GM23248 (cell line): Measurements from ENCODE around the gene NMUR1. TPM values are rescaled to one million over a fixed set of nuclear protein-coding genes. Genes with fewer than 3 reads are reported as not detected.

Source experiments
- DNase-seq: peaks from one replicate; pipeline ENCODE4 v3.0.0-alpha.2; 2015
- H2AFZ ChIP-seq: fragments of 200-600 bp; sonication (generic); 2 replicates; pipeline ENCODE4 v1.6.1; 2016; ENCODE audit warnings: antibody characterized with exemption
- H3F3A ChIP-seq: fragments of 200-600 bp; sonication (generic); 2 replicates; pipeline ENCODE4 v1.6.1; 2016; ENCODE audit warnings: mild to moderate bottlenecking, antibody characterized with exemption, mixed run types; ENCODE audit not compliant: insufficient read depth
- H3K27ac ChIP-seq: fragments of 200-600 bp; sonication (generic); 2 replicates; pipeline ENCODE4 v1.5.1; 2016; ENCODE audit warnings: mild to moderate bottlenecking
- H3K27me3 ChIP-seq: fragments of 200-600 bp; sonication (generic); replicated peaks from 2 replicates; pipeline ENCODE4 v1.6.1; 2016; ENCODE audit warnings: mild to moderate bottlenecking; ENCODE audit not compliant: insufficient read depth
- H3K36me3 ChIP-seq: fragments of 200-600 bp; sonication (generic); 2 replicates; pipeline ENCODE4 v1.6.1; 2016; ENCODE audit warnings: low read depth, mild to moderate bottlenecking
- H3K4me1 ChIP-seq: fragments of 200-600 bp; sonication (generic); 2 replicates; pipeline ENCODE4 v1.6.1; 2016; ENCODE audit warnings: mild to moderate bottlenecking; ENCODE audit not compliant: insufficient read depth
- H3K4me2 ChIP-seq: fragments of 200-600 bp; sonication (generic); one replicate; pipeline ENCODE4 v1.6.1; 2016; ENCODE audit warnings: mild to moderate bottlenecking; ENCODE audit not compliant: unreplicated experiment
- H3K4me3 ChIP-seq: fragments of 200-600 bp; sonication (generic); 2 replicates; pipeline ENCODE4 v1.5.1; 2016; ENCODE audit warnings: mild to moderate bottlenecking
- H3K79me2 ChIP-seq: fragments of 200-600 bp; sonication (generic); 2 replicates; pipeline ENCODE4 v1.6.1; 2016; ENCODE audit warnings: mild to moderate bottlenecking; ENCODE audit not compliant: insufficient read depth
- H3K9ac ChIP-seq: fragments of 200-600 bp; sonication (generic); 2 replicates; pipeline ENCODE4 v1.6.1; 2016; ENCODE audit warnings: mild to moderate bottlenecking
- H3K9me2 ChIP-seq: fragments of 200-600 bp; sonication (generic); 2 replicates; pipeline ENCODE4 v1.6.1; 2016; ENCODE audit warnings: mixed run types, mild to moderate bottlenecking, moderate library complexity; ENCODE audit not compliant: insufficient read depth
- H3K9me3 ChIP-seq: fragments of 200-600 bp; sonication (generic); one replicate; pipeline ENCODE4 v1.6.1; 2017; ENCODE audit warnings: low read depth
- H4K20me1 ChIP-seq: fragments of 200-600 bp; sonication (generic); 2 replicates; pipeline ENCODE4 v1.6.0; 2016; ENCODE audit not compliant: insufficient read depth
- EZH2 ChIP-seq: fragments of 200-600 bp; sonication (generic); IDR thresholded peaks from 2 replicates; pipeline ENCODE4 v1.6.1; 2018; ENCODE audit warnings: antibody characterized with exemption, mild to moderate bottlenecking; ENCODE audit not compliant: insufficient read depth, poor library complexity, severe bottlenecking
- EZH2phosphoT487 ChIP-seq: fragments of 200-600 bp; sonication (generic); IDR thresholded peaks from 2 replicates; pipeline ENCODE4 v1.6.1; 2018; ENCODE audit warnings: antibody characterized with exemption, moderate library complexity, mild to moderate bottlenecking, low read depth; ENCODE audit not compliant: insufficient read depth
- WGBS, 2 experiments: methylation state at CpG; one replicate each; pipeline ENCODE4 v1.1.6; 2015 to 2017; ENCODE audit warnings: low lambda C conversion rate in 2 of 2, low coverage in 1 of 2; ENCODE audit errors: missing lambda C conversion rate in 2 of 2; 5-methylcytosine and 5-hydroxymethylcytosine counted together
- in situ Hi-C: fragments of 300-500 bp; cut with MboI; formaldehyde crosslinking; loops from 2 replicates; pipeline ENCODE4 v1.15.0; 2020
- polyA plus RNA-seq: library from polyadenylated mRNA; unstranded; fragments of >200 nt; fragmentation: Nextera tagmentation; extraction: Ambion mirVana; gene quantifications from 2 replicates; pipeline ENCODE4 v1.2.1, GENCODE V29; 2016
- total RNA-seq: library from RNA; depleted of rRNA; stranded (reverse); fragments of >200 nt; shearing (Covaris generic); gene quantifications from 2 replicates; pipeline ENCODE4 v1.2.3, GENCODE V29; 2014

NMUR1 gene
- total and polyA plus RNA-seq, 2 experiments from 2014 or later = not detected

DNA sequence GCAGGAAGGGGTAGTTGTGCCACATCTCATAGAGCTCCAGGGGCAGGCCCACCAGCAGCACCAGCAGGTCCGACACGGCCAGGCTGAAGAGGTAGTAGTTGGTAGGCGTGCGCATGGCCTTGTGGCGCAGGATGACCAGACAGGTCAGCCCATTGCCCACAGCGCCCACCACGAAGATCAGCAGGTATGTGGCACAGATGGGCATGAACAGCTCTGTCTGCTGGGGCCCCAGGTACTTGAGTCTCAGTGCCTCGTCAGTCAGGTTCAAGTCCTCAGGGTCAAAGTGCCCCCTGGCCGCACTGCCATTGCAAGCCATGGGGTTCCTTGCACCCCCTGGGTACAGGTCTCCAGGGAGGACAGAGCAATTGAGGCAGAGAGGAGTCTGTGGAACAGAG, 1.6 kb downstream of the NMUR1 start:
- in situ Hi-C loops = no loop called here
- H3K36me3 ChIP-seq = no peaks in the 10 kb centered on the region
- no peak for DNase-seq

DNA sequence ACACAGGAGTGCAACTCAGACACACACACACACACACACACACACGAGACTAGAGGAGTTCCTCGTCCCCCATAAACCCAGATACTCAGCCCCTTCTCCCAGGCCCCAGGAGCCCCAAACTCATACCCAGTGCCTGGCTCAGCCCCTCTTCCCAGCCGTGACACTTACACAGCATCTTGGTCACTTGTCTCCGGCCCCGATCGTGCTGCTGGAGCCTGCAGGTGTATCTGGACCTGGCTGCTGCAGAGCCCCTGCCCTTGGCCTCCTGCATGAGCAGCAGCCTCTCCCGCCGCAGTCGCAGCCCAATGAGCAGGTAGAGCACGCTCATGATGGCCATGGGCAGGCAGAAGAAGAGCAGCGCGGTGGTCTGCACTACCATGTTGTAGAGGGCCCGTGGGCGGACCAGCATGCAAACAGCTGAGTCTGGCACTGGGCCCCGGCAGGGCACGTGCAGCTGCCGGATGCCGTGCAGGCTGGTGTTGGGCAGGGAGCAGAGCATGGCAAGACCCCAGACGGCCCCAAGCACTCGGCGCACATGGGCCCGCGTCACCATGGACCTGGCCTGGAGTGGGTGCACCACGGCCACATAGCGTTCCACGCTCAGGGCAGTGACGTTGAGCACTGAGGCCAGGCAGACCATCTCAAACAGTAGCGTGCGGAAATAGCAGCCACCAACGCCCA, 2.1 kb downstream of the NMUR1 start:
- Histone ChIP-seq H3F3A (0 out of 2 replicates have a peak, but pooled peaks cover 3% of the 10 kb centered on the region), H3K79me2 (no peaks in the 10 kb centered on the region), H3K4me2 (no peak overlapping the region), H3K27ac (no peak overlapping the region), H3K4me3 (no peak overlapping the region), H4K20me1 (no peaks in the 10 kb centered on the region), H3K27me3 (peaks cover 12% of the 10 kb centered on the region), H3K9ac (no peak overlapping the region), H3K4me1 (peaks cover 4% of the 10 kb centered on the region), H3K9me2 (no peaks in the 10 kb centered on the region), H3K36me3 (no peaks in the 10 kb centered on the region), H3K9me3 (no peaks in the 10 kb centered on the region), H2AFZ (no peak overlapping the region)
- DNase-seq = no peak
- 78 to 79% methylated on average over 30 of the region's 30 CpGs for WGBS, 2 experiments
- in situ Hi-C loops = no loop called here
- no peak for TF ChIP-seq EZH2phosphoT487
- no peak for TF ChIP-seq EZH2

More for the DNA sequence above, 1.6 kb downstream of the NMUR1 start:
- H3K4me1 ChIP-seq = no peaks in the 10 kb centered on the region
- no peaks in the 10 kb centered on the region for H3K9me2 ChIP-seq
- H3K27me3 ChIP-seq = peaks cover 12% of the 10 kb centered on the region
- H3K9ac ChIP-seq = no peak overlapping the region
- no peak overlapping the region for H3K4me3 ChIP-seq
- no peaks in the 10 kb centered on the region for H3K9me3 ChIP-seq
- H3F3A ChIP-seq = no peaks in the 10 kb centered on the region
- no peak overlapping the region for H2AFZ ChIP-seq
- 78 to 85% methylated on average over 9 of the region's 9 CpGs for WGBS, 2 experiments
- no peak overlapping the region for H3K4me2 ChIP-seq
- H4K20me1 ChIP-seq = no peaks in the 10 kb centered on the region
- no peak overlapping the region for H3K27ac ChIP-seq
- no peak for TF ChIP-seq EZH2
- TF ChIP-seq EZH2phosphoT487 = no peak
- no peaks in the 10 kb centered on the region for H3K79me2 ChIP-seq

DNA sequence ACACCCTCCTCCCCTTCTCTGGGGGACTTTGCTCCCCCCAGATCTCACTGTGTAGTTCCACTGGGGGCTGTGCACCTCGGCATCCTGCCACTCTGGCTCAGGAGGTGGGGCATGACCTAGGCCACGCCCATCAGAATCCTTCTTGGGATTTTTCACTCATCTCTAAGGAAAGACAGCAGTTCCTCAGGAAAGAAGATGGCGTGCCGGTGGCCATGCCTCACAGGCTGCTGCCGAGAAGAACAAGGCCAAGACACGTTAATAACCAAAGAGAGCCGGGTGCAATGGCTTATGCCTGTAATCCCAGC, 3.2 kb downstream of the NMUR1 start:
- Histone ChIP-seq H3K4me1 (peaks cover 9% of the 10 kb centered on the region), H3K4me2 (no peak overlapping the region), H3K27ac (no peak overlapping the region), H3K9me2 (no peaks in the 10 kb centered on the region), H3K9me3 (no peaks in the 10 kb centered on the region), H3K4me3 (no peak overlapping the region), H3K9ac (no peak overlapping the region), H3K36me3 (no peaks in the 10 kb centered on the region), H3K79me2 (no peaks in the 10 kb centered on the region), H3F3A (0 out of 2 replicates have a peak, but pooled peaks cover 4% of the 10 kb centered on the region), H4K20me1 (no peaks in the 10 kb centered on the region), H2AFZ (no peak overlapping the region), H3K27me3 (peaks cover 12% of the 10 kb centered on the region)
- no peak for DNase-seq
- in situ Hi-C loops = no loop called here
- 65 to 69% methylated on average over 7 of the region's 7 CpGs for WGBS, 2 experiments
- TF ChIP-seq EZH2 (no peak), EZH2phosphoT487 (no peak)

DNA sequence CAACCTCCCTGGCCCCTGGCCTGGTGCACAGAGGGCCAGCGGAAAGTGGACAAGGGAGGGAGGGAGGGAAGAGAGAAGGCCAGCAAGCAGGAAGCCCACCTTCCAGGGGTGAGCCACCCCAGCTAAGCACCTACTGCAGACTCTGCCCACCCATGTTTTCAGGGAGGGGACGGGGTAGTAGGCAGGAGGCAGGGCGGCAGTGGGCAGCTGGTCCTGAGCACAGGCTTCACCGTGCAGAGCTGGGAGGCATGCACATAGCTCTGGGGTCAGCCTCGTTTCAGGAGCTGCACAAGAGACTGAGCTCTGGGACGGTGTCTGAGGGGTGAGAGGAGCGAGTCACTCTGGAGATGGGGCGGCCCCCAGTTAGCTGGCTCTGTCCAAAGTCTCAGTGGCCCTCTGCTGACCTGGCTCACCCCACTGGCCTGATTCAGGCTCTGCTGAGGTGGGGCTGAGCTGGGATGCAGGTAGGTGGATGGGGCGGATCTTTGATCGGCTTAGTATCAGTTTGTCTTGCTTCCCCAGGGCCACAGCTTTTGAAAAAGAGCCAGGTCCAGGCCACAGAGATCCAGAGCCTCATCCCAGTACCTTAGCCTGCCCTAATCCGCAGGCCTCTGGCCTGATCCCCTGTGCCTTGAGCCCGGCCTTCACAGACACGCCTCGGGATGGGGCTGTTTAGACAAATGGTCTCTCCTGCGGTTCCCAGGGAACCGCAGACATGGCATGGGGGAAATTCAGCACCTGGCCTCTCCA, 3.7 kb downstream of the NMUR1 start:
- no peak overlapping the region for H3K4me3 ChIP-seq
- no peaks in the 10 kb centered on the region for H3K9me2 ChIP-seq
- H3K27me3 ChIP-seq = peaks cover 12% of the 10 kb centered on the region
- 73 to 75% methylated on average over 15 to 16 of the region's 16 CpGs for WGBS, 2 experiments
- peaks cover 9% of the 10 kb centered on the region for H3K4me1 ChIP-seq
- no peaks in the 10 kb centered on the region for H3K79me2 ChIP-seq
- no peak overlapping the region for H2AFZ ChIP-seq
- H4K20me1 ChIP-seq = no peaks in the 10 kb centered on the region
- no peaks in the 10 kb centered on the region for H3K36me3 ChIP-seq
- no peak overlapping the region for H3K9ac ChIP-seq
- no peak for DNase-seq
- no peak overlapping the region for H3K27ac ChIP-seq
- H3K4me2 ChIP-seq = no peak overlapping the region
- TF ChIP-seq EZH2phosphoT487 (no peak), EZH2 (no peak)
- H3F3A ChIP-seq = 0 out of 2 replicates have a peak, but pooled peaks cover 4% of the 10 kb centered on the region
- H3K9me3 ChIP-seq = no peaks in the 10 kb centered on the region
- in situ Hi-C loops = no loop called here
